H9 (cell line): ENCODE data around the gene CCDC70. TPM values are rescaled to one million over a fixed set of nuclear protein-coding genes. Genes with fewer than 3 reads are reported as not detected.

ENCODE experiments used
- DNase-seq: peaks from one replicate; pipeline ENCODE4 v3.0.0-alpha.2; 2017
- H2AFZ ChIP-seq: one replicate; pipeline ENCODE4 v1.6.1; 2013; ENCODE audit warnings: mild to moderate bottlenecking, low read length, control low read depth, moderate library complexity
- H2AK5ac ChIP-seq: 2 replicates; pipeline ENCODE4 v1.6.1; 2013; ENCODE audit warnings: low read length, control low read depth, mixed read lengths; ENCODE audit not compliant: insufficient read length
- H2BK120ac ChIP-seq: one replicate; pipeline ENCODE4 v1.6.1; 2013; ENCODE audit warnings: low read depth, mild to moderate bottlenecking, low read length, control low read depth, inconsistent platforms; ENCODE audit not compliant: poor library complexity, severe bottlenecking
- H2BK12ac ChIP-seq: 2 replicates; pipeline ENCODE4 v1.6.1; 2013; ENCODE audit warnings: low read length, control low read depth, mixed read lengths, low read depth; ENCODE audit not compliant: insufficient read length
- H2BK15ac ChIP-seq: 2 replicates; pipeline ENCODE4 v1.6.1; 2013; ENCODE audit warnings: low read depth, low read length, control low read depth
- H2BK20ac ChIP-seq: one replicate; pipeline ENCODE4 v1.6.1; 2013; ENCODE audit warnings: low read depth, mild to moderate bottlenecking, low read length, control low read depth, inconsistent platforms; ENCODE audit not compliant: poor library complexity, severe bottlenecking
- H2BK5ac ChIP-seq: 2 replicates; pipeline ENCODE4 v1.6.1; 2013; ENCODE audit warnings: low read length, control low read depth, mixed read lengths; ENCODE audit not compliant: insufficient read length
- H3K14ac ChIP-seq: 2 replicates; pipeline ENCODE4 v1.6.1; 2013; ENCODE audit warnings: low read length, control low read depth; ENCODE audit not compliant: insufficient read depth
- H3K18ac ChIP-seq: 2 replicates; pipeline ENCODE4 v1.6.1; 2013; ENCODE audit warnings: low read depth, mild to moderate bottlenecking, mixed read lengths, low read length, control low read depth; ENCODE audit not compliant: insufficient read length
- H3K23ac ChIP-seq: 2 replicates; pipeline ENCODE4 v1.6.1; 2013; ENCODE audit warnings: low read length, control low read depth, mixed read lengths, low read depth; ENCODE audit not compliant: insufficient read length
- H3K23me2 ChIP-seq: 2 replicates; pipeline ENCODE4 v1.6.1; 2013; ENCODE audit warnings: low read depth, mild to moderate bottlenecking, mixed read lengths, low read length, control low read depth; ENCODE audit not compliant: insufficient read length, poor library complexity, severe bottlenecking
- H3K27ac ChIP-seq: 2 replicates; pipeline ENCODE4 v1.5.1; 2013; ENCODE audit warnings: low read length, control low read depth, mixed read lengths, low read depth; ENCODE audit not compliant: insufficient read length
- H3K27me3 ChIP-seq: 2 replicates; pipeline ENCODE4 v1.6.1; 2013; ENCODE audit warnings: low read length, control low read depth, inconsistent platforms; ENCODE audit not compliant: insufficient read depth
- H3K4ac ChIP-seq: 2 replicates; pipeline ENCODE4 v1.6.1; 2013; ENCODE audit warnings: low read depth, mild to moderate bottlenecking, control low read depth, inconsistent platforms, low read length, moderate library complexity
- H3K4me1 ChIP-seq: 2 replicates; pipeline ENCODE4 v1.6.1; 2013; ENCODE audit warnings: low read length, control low read depth, inconsistent platforms; ENCODE audit not compliant: insufficient read depth
- H3K4me2 ChIP-seq: 2 replicates; pipeline ENCODE4 v1.6.1; 2013; ENCODE audit warnings: low read length, control low read depth, mixed read lengths; ENCODE audit not compliant: insufficient read length, insufficient read depth
- H3K56ac ChIP-seq: 2 replicates; pipeline ENCODE4 v1.6.1; 2013; ENCODE audit warnings: low read depth, mild to moderate bottlenecking, mixed read lengths, low read length, control low read depth; ENCODE audit not compliant: insufficient read length
- H3K79me1 ChIP-seq: 2 replicates; pipeline ENCODE4 v1.6.1; 2013; ENCODE audit warnings: low read depth, mild to moderate bottlenecking, moderate library complexity, low read length, control low read depth, inconsistent platforms; ENCODE audit not compliant: insufficient read depth, poor library complexity, severe bottlenecking
- H3K79me2 ChIP-seq: 2 replicates; pipeline ENCODE4 v1.6.1; 2013; ENCODE audit warnings: low read length, control low read depth, inconsistent platforms; ENCODE audit not compliant: insufficient read depth
- H3K9ac ChIP-seq: 2 replicates; pipeline ENCODE4 v1.6.1; 2013; ENCODE audit warnings: low read length, control low read depth, mixed read lengths; ENCODE audit not compliant: insufficient read length; ENCODE audit errors: extremely low read depth
- H3K9me3 ChIP-seq: one replicate; pipeline ENCODE4 v1.6.1; 2013; ENCODE audit warnings: low read depth, low read length, inconsistent platforms; ENCODE audit not compliant: control insufficient read depth
- H3T11ph ChIP-seq: one replicate; pipeline ENCODE4 v1.6.1; 2013; ENCODE audit warnings: mild to moderate bottlenecking, low read length, control low read depth, inconsistent platforms
- H4K20me1 ChIP-seq: one replicate; pipeline ENCODE4 v1.6.1; 2013; ENCODE audit not compliant: control insufficient read depth, insufficient read length, insufficient read depth
- H4K5ac ChIP-seq: 2 replicates; pipeline ENCODE4 v1.6.1; 2013; ENCODE audit warnings: low read depth, mild to moderate bottlenecking, mixed read lengths, low read length, control low read depth; ENCODE audit not compliant: insufficient read length
- H4K8ac ChIP-seq: replicated peaks from 2 replicates; pipeline ENCODE4 v1.6.1; 2013; ENCODE audit warnings: low read length, control low read depth, mixed read lengths, low read depth; ENCODE audit not compliant: insufficient read length
- H4K91ac ChIP-seq: 2 replicates; pipeline ENCODE4 v1.6.1; 2013; ENCODE audit warnings: low read depth, mild to moderate bottlenecking, moderate library complexity, mixed read lengths, low read length, control low read depth; ENCODE audit not compliant: insufficient read length
- H3K27ac Mint-ChIP-seq, 3 experiments: 2 replicates in 2 of 3; 3 replicates in 1 of 3; pipeline ENCODE4 v1.8.0; 2020 to 2021; ENCODE audit warnings: mixed read lengths in 3 of 3, mild to moderate bottlenecking in 1 of 3, moderate library complexity in 1 of 3
- H3K27me3 Mint-ChIP-seq: 2 replicates; pipeline ENCODE4 v1.8.0; 2021; ENCODE audit warnings: low read depth, mild to moderate bottlenecking, moderate library complexity, mixed read lengths
- H3K36me3 Mint-ChIP-seq, 3 experiments: 2 replicates in 2 of 3; 3 replicates in 1 of 3; pipeline ENCODE4 v1.8.0; 2020 to 2021; ENCODE audit warnings: low read depth in 3 of 3, mixed read lengths in 3 of 3; ENCODE audit not compliant: insufficient read depth in 1 of 3
- H3K4me1 Mint-ChIP-seq, 2 experiments: 2 replicates each; pipeline ENCODE4 v1.8.0; 2020; ENCODE audit warnings: mixed read lengths in 2 of 2
- H3K4me3 Mint-ChIP-seq, 2 experiments: 2 replicates in 1 of 2; 3 replicates in 1 of 2; pipeline ENCODE4 v1.8.0; 2020 to 2021; ENCODE audit warnings: mild to moderate bottlenecking in 2 of 2, mixed read lengths in 2 of 2, moderate library complexity in 1 of 2
- H3K9me3 Mint-ChIP-seq, 2 experiments: 2 replicates in 1 of 2; 3 replicates in 1 of 2; pipeline ENCODE4 v1.8.0; 2020; ENCODE audit warnings: mild to moderate bottlenecking in 2 of 2, mixed read lengths in 2 of 2, moderate library complexity in 1 of 2
- CTCF ChIP-seq: fragments of 200-600 bp; sonication (generic); conservative IDR thresholded peaks from 3 replicates; pipeline ENCODE4 v1.8.0; 2021; ENCODE audit warnings: antibody characterized with exemption, mild to moderate bottlenecking
- WGBS: extraction: QIAGEN DNeasy Blood & Tissue Kit; methylation state at CpG from one replicate; pipeline ENCODE4 v1.1.7; 2013; ENCODE audit warnings: missing lambda C conversion rate, low lambda C conversion rate, mixed read lengths; ENCODE audit not compliant: insufficient read length; ENCODE audit errors: extremely low coverage; 5-methylcytosine and 5-hydroxymethylcytosine counted together
- total RNA-seq: library from RNA; stranded (reverse); gene quantifications from 2 replicates; pipeline ENCODE4 v1.2.1, GENCODE V29; 2021

Gene CCDC70
- total RNA-seq, 1 experiment from 2014 or later: not detected

DNA sequence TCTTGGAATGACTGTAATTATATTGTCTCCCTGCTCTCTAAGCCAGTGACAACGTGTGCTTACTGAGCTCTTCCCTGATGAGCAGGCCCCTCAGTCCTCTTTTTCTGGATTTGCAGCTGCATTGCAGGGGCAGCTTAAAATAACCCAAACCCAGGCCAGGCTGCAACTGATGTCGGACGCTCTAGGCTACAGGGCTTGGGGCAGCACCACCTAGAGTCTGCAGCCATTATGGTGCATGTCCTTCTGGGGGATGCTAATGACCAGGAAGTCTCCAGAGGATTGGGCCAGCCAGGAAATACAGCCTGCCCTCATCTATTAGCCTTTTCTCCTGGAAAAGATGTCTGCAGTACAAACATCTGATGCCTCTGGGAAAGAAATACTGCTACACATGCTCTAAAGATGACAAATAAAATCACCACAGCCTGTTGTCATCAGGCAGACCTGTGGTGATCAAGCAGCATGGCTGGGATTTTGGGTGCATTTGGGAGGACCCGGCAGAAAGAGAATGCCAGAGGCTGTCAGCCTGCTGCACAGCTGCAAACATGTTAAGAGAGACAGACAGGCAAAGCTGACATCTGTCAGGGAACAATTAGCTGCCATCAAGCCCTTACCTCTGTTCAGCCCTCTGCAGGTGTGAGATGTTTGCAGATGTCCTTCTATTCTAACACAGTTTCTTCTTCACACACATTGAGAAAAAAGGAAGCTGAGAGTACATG, 51.8 kb downstream of the CCDC70 start:
- Histone ChIP-seq H3K9ac (no peak overlapping the region), H3K9me3 (no peaks in the 10 kb centered on the region), H3K18ac (no peak overlapping the region), H2BK20ac (no peak overlapping the region), H4K91ac (no peak overlapping the region), H3K27ac (no peak overlapping the region), H4K20me1 (no peaks in the 10 kb centered on the region), H3K27me3 (no peaks in the 10 kb centered on the region), H3K79me1 (no peaks in the 10 kb centered on the region), H3K4me2 (no peak overlapping the region), H2BK120ac (no peak overlapping the region), H3K23me2 (no peaks in the 10 kb centered on the region), H2AK5ac (no peak overlapping the region), H3K23ac (no peak overlapping the region), H3K56ac (no peak overlapping the region), H4K8ac (no peak overlapping the region), H3K4ac (no peak overlapping the region), H2BK12ac (no peak overlapping the region), H2AFZ (no peak overlapping the region), H3K14ac (no peak overlapping the region), H2BK5ac (no peak overlapping the region), H3K79me2 (no peaks in the 10 kb centered on the region), H3T11ph (no peak overlapping the region), H3K4me1 (no peaks in the 10 kb centered on the region), H4K5ac (no peak overlapping the region), H2BK15ac (no peak overlapping the region)
- Mint-ChIP-seq H3K9me3 (no peaks in the 10 kb centered on the region), H3K27me3 (peaks cover 4% of the 10 kb centered on the region), H3K4me1 (peaks cover 5 to 8% of the 10 kb centered on the region in 2 experiments), H3K4me3 (no peak overlapping the region; a peak in 1 of 5 replicates), H3K36me3 (no peaks in the 10 kb centered on the region), H3K27ac (no peak overlapping the region)
- WGBS: no CpG with 5 or more reads among the region's 4 CpGs
- peak; percentile 41 for TF ChIP-seq CTCF
- peak; percentile 62 for DNase-seq
